SK-N-SH (cell line): Measurements from ENCODE around the gene MSN.

ENCODE experiments used
- CTCF ChIP-seq: fragments of 200-600 bp; sonication (generic); IDR thresholded peaks from 2 replicates; pipeline ENCODE4 v1.6.1; 2017; ENCODE audit warnings: antibody characterized with exemption, mild to moderate bottlenecking, moderate library complexity
- ELF1 ChIP-seq: IDR thresholded peaks from 2 replicates; pipeline ENCODE4 v1.4.0; 2012
- EP300 ChIP-seq, 2 experiments: IDR thresholded peaks; 2 replicates each; pipeline versions ENCODE4 v1.4.0 to v1.6.1; 2012; ENCODE audit warnings: borderline replicate concordance in 1 of 2, low read depth in 1 of 2, low read length in 1 of 2
- GABPA ChIP-seq: IDR thresholded peaks from 2 replicates; pipeline ENCODE4 v1.4.0; 2012; ENCODE audit warnings: low read depth, mild to moderate bottlenecking
- GATA2 ChIP-seq: sonication (generic); formaldehyde crosslinking; IDR thresholded peaks from 2 replicates; pipeline ENCODE4 v1.5.0; 2020; ENCODE audit warnings: mild to moderate bottlenecking, missing genetic modification reagents
- MAX ChIP-seq: IDR thresholded peaks from 2 replicates; pipeline ENCODE4 v1.4.0; 2012; ENCODE audit warnings: low read depth
- RFX5 ChIP-seq: IDR thresholded peaks from 2 replicates; pipeline ENCODE4 v1.6.1; 2012; ENCODE audit warnings: mild to moderate bottlenecking, improper control_type of control experiment, low read length
- TCF12 ChIP-seq: IDR thresholded peaks from 2 replicates; pipeline ENCODE4 v1.4.0; 2012
- TEAD4 ChIP-seq: IDR thresholded peaks from 2 replicates; pipeline ENCODE4 v1.4.0; 2012; ENCODE audit warnings: mild to moderate bottlenecking, borderline replicate concordance; ENCODE audit not compliant: insufficient read depth
- TF ChIP-seq, protein P1 (sequence below): IDR thresholded peaks from 2 replicates; pipeline ENCODE4 v1.6.1; 2012; ENCODE audit warnings: mild to moderate bottlenecking, low read depth, low read length, moderate library complexity
- TF ChIP-seq, protein P2 (sequence below): fragments of 150-350 bp; IDR thresholded peaks from 2 replicates; pipeline ENCODE4 v1.6.1; 2017; ENCODE audit warnings: antibody characterized with exemption, low read length, low read depth, borderline replicate concordance
- TF ChIP-seq, protein P3 (sequence below): IDR thresholded peaks from 2 replicates; pipeline ENCODE4 v1.4.0; 2012; ENCODE audit warnings: low read depth, borderline replicate concordance
- TF ChIP-seq, protein P4 (sequence below): fragments of 150-350 bp; IDR thresholded peaks from 2 replicates; pipeline ENCODE4 v1.6.1; 2016; ENCODE audit warnings: mild to moderate bottlenecking, low read depth, low read length

DNA sequence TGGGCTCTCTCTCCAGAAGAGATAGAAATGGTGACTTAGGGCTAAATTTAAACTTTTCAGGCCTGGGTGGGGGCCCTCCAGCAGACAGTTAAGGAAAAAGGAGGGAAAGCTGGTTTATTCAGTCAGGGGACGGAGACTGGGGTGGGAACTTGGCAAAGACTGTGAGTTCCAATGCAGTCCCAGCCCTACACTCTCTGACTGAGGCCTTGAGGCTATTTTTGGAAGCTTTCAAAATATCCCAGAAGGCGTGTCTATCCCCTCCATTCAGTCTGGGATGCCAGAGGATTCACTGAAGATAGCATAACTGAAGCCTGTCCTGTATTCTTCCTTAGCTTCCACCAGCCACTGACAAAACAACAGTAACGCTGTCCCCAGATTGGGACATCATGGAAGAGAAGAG is 32.1 kb upstream of the MSN start:
- TF ChIP-seq, protein P1, sequence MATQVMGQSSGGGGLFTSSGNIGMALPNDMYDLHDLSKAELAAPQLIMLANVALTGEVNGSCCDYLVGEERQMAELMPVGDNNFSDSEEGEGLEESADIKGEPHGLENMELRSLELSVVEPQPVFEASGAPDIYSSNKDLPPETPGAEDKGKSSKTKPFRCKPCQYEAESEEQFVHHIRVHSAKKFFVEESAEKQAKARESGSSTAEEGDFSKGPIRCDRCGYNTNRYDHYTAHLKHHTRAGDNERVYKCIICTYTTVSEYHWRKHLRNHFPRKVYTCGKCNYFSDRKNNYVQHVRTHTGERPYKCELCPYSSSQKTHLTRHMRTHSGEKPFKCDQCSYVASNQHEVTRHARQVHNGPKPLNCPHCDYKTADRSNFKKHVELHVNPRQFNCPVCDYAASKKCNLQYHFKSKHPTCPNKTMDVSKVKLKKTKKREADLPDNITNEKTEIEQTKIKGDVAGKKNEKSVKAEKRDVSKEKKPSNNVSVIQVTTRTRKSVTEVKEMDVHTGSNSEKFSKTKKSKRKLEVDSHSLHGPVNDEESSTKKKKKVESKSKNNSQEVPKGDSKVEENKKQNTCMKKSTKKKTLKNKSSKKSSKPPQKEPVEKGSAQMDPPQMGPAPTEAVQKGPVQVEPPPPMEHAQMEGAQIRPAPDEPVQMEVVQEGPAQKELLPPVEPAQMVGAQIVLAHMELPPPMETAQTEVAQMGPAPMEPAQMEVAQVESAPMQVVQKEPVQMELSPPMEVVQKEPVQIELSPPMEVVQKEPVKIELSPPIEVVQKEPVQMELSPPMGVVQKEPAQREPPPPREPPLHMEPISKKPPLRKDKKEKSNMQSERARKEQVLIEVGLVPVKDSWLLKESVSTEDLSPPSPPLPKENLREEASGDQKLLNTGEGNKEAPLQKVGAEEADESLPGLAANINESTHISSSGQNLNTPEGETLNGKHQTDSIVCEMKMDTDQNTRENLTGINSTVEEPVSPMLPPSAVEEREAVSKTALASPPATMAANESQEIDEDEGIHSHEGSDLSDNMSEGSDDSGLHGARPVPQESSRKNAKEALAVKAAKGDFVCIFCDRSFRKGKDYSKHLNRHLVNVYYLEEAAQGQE = no peak
- TF ChIP-seq, protein P2, sequence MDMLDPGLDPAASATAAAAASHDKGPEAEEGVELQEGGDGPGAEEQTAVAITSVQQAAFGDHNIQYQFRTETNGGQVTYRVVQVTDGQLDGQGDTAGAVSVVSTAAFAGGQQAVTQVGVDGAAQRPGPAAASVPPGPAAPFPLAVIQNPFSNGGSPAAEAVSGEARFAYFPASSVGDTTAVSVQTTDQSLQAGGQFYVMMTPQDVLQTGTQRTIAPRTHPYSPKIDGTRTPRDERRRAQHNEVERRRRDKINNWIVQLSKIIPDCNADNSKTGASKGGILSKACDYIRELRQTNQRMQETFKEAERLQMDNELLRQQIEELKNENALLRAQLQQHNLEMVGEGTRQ = no peak
- TF ChIP-seq MAX (no peak), CTCF (no peak), RFX5 (no peak), GATA2 (CRISPR knock-in tag) (no peak), TCF12 (no peak), GABPA (no peak), EP300 (IDR thresholded peaks at IDR 0.05; ENCODE audit: borderline replicate concordance in 1 of 2, low read depth in 1 of 2, low read length in 1 of 2) (no peak), ELF1 (no peak), TEAD4 (no peak)
- TF ChIP-seq, protein P3, sequence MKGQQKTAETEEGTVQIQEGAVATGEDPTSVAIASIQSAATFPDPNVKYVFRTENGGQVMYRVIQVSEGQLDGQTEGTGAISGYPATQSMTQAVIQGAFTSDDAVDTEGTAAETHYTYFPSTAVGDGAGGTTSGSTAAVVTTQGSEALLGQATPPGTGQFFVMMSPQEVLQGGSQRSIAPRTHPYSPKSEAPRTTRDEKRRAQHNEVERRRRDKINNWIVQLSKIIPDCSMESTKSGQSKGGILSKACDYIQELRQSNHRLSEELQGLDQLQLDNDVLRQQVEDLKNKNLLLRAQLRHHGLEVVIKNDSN = no peak
- TF ChIP-seq, protein P4, sequence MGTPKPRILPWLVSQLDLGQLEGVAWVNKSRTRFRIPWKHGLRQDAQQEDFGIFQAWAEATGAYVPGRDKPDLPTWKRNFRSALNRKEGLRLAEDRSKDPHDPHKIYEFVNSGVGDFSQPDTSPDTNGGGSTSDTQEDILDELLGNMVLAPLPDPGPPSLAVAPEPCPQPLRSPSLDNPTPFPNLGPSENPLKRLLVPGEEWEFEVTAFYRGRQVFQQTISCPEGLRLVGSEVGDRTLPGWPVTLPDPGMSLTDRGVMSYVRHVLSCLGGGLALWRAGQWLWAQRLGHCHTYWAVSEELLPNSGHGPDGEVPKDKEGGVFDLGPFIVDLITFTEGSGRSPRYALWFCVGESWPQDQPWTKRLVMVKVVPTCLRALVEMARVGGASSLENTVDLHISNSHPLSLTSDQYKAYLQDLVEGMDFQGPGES = no peak
